ENCODE measurements around the gene POLR2J2. TPM values are rescaled to one million over a fixed set of nuclear protein-coding genes. Genes with fewer than 3 reads are reported as not detected.
"Not testable (repeated sequence)": the region's sequence is repeated elsewhere in the genome, so short reads cannot be mapped to it uniquely, and the experiment has no call there.

Gene POLR2J2
- 4.6 TPM for total RNA-seq
- long read RNA-seq, result 0 reads

DNA sequence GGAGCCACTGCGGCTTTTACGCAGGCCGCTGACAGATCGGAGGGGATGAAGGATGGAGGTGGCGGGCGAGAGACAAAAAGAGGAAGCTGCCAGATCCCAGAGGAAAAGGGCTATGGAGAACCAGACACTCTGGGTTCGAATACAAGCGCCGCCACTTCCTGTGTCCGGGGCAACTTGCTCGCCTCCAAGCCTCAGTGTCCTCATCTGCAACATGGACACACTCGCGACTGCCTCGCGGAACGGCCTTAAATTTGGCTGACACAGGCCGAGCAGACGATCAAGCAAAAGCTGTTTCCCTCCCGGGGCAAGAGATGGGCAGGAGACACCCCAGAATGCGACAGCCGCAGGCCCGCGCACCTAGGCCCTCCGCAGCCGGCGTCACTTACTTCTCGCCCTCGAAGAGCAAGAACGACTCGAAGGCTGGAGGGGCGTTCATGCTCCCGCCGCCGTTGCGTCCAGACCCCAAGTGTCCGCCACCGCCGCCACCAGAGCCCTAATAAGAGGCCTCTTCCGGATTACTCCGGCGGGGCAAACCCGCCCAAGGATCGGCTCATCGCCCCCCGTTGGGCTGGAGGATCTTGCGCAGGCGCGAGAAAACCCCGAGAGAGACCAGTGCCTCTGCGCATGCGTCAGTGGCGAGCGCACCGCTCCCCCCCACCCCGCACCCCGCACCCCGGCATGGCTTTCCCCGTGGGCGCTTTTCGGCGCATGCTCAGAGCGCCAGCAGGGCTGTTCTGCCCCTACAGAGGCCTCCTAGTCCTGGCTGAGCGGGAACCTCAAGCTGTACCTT is at the start of gene POLR2J2:
TSS of gene POLR2J2 (minus strand) at position 498 of the 790 bp plus-strand sequence. CDS start at position 436, 62 bp downstream.
- DNase-seq (ENCODE audit: missing footprints) (peak; percentile 88), ATAC-seq (peak; percentile 90)
- intact Hi-C loops (cut with DNase I), result not testable (repeated sequence)

DNA sequence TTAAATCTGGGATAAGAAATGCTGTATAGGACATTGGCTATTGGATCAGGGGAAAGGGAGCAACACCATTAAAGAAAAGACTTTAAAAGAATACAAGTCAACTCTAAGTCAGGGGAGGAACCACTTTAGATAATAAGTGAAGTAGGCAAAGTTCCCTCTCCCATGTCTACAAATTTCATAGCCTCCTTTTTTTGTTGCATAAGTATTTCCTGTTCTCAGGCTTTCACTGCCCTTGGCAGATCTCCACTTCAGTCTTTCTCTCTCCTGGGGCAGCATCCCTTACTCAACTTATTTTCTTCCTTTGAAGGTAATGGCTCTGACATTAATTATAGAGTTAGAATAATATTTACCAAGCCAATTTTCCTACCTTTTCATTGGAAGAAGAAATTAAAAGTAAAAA is 47.0 kb upstream of the POLR2J2 start:
- DNase-seq (ENCODE audit: missing footprints); intact Hi-C loops (cut with DNase I); ATAC-seq: not testable (repeated sequence)

DNA sequence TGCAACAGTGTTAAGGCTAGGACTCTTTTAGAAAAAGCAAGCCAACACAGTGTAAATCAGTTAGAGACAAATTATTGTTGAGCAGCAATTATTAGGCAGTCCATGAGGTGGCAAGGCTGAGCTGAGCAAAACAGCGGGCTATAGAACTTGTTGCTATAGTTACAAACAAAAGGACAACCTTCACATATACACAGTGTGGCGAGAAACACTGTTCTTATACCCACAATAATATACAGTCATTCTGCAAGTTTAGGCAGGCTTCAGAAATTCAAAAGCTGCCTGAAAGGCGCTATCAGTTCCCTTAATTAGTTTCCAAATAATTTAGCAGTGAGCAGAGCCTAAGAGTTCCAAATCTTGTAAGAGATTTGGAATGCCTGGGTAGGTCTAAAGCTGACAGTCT is 44.3 kb upstream of the POLR2J2 start:
- intact Hi-C loops (cut with DNase I); ATAC-seq; DNase-seq (ENCODE audit: missing footprints): not testable (repeated sequence)

DNA sequence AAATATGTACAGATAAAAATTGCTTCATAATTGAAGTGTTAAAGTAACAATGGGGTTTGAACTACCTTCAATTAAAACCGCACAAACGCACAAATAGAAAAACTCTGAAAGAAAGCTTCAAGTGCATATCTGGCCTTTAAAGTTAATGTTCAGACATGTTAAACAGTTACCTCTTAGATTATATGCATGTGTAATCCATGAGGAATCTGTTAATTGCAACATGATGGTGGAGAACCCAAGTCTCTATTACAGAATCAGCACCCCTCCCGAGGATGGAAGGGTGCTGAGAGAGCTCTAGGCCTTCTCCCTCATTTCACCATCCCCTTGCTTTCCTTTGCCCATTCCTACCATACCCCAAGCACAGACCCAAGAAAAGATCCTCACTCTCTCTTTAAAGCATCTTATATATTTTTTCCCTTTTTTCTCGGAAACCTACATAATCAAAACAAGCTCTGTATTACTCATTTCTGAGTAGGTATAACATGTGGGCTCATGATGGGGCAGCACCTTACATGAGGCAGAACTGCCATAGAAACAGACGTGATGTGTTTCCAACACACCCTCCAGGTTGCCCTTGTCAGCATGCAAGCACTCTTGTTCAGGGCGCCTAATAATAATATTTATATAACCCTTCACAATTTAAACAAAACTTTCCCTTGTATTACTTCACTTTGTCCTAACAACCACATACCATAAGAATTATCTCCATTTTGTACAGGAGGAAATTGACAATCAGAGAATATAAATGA is 43.5 kb upstream of the POLR2J2 start:
- ATAC-seq; DNase-seq (ENCODE audit: missing footprints); intact Hi-C loops (cut with DNase I): not testable (repeated sequence)

DNA sequence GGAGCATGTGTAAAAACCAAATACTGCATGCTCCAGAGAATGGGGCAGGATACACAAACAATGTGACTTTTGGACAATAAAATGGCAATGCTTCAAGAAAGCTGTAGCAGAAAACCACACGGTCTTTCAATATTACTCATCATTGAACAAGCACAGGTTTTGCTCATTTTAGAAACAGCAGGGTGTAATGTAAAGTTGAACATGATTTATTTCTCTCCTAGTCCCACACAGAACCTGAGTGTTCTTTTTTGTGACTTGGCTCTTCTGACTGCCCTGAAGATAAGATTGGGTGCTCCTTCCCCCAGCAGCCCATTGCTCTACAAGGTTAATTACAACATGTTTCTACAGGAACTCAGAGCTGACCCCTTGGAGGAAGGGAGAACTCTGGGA is 42.2 kb upstream of the POLR2J2 start:
- ATAC-seq; DNase-seq (ENCODE audit: missing footprints); intact Hi-C loops (cut with DNase I): not testable (repeated sequence)

DNA sequence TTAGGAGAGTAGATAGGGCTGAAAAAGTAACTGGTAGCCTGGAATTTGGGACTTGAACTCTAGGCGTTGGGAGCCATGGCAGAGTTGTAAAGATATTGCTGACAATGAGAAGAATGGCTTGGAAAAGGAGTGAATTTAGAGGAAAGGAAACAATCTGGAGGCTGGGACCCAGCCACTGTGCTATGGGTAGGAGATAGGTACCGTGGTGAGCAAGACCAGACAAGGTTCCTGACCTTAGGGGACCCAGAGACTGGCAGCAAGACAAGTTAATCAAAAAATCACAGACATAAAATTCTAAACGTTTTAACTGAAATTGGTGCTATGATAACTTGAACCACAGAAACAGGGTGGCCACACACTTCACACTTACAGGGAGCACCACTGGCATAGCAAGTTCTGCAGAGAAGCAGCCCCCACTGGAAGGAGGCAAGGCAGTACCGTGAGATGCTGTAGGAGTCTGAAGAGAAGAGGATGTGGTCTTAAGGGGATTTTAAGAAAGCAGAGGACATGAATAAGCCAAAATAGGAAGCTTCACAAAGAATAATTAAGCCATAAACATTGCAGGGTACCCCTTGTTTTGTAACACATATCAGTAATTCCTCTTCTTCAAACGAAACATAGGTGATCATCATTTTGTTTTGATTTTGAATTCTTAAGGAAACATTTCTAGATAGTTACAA is 41.7 kb upstream of the POLR2J2 start:
- intact Hi-C loops (cut with DNase I); ATAC-seq; DNase-seq (ENCODE audit: missing footprints): not testable (repeated sequence)

DNA sequence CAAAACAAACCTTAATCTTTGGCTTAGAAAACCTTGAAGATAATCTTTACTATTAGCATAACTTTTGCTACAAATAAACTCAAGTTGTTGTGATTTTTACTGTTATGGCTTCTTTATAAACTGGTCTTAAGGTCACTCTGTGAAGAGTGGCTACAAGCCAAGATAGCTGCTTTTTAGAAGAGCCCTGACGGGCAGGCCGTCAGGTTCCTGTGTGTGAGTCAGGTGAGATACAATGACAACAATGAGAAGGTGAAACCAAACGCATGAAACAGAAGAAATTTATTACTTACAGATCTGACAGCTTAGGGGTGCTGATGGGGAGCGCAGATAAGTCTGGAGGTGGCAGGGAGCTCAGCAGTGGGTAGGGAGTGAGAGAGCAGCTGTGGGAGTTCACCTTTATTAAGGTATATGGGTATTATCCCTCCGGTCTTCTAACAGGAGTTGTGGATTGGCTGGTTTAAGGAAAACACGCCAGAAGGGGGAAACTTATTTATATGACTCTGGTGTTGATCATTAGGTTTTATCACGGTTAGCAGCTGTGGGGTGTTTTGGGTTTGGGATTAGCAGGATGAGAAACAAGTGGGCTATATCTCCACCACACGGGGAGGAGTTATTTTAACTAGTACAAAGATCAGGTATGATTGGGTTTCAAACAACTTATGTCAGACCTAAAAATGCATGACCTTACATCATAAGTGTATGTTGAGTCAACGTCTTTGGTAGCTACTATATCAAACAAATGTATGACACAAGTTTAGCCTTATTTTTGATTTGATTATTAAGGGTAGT is 27.7 kb upstream of the POLR2J2 start:
- ATAC-seq; DNase-seq (ENCODE audit: missing footprints); intact Hi-C loops (cut with DNase I): not testable (repeated sequence)

DNA sequence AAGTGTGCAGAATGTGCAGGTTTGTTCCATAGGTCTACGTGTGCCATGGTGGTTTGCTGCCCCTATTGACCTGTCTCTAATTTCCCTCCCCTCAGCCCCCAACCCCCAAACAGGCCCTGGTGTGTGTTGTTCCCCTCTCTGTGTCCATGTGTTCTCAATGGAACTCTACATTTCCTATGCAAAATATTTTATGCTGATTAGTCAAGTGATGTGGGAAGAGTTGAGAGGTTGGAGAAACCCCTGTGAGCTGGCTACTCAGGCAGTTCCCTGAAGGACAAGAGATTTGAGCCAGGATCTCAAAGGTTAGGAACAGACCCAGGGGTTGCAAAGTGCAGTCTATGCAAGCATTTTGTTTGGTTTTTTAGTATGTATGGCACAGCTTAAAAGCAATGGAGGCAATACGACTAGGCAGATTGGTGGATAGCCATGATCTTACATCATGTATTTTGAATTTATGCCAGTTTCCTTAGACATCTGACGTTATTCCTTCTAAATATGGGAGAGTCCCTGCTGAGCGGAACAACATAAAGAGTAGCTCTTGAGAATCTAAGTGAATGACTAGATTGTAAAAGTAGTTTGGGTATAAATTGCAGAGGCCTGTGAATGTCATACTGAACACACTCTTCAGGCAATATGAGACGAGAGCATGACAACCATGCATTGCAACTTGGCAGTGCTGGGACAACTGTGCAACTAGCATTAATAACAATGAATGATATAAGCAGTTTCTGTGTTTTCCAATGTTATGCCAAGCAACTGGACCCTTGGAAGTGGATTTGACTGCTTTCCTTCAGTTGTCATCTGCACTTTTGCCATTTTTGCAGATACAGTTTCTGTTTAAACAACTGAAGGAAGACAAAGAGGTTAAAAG is 26.4 kb upstream of the POLR2J2 start:
- DNase-seq (ENCODE audit: missing footprints); ATAC-seq; intact Hi-C loops (cut with DNase I): not testable (repeated sequence)

DNA sequence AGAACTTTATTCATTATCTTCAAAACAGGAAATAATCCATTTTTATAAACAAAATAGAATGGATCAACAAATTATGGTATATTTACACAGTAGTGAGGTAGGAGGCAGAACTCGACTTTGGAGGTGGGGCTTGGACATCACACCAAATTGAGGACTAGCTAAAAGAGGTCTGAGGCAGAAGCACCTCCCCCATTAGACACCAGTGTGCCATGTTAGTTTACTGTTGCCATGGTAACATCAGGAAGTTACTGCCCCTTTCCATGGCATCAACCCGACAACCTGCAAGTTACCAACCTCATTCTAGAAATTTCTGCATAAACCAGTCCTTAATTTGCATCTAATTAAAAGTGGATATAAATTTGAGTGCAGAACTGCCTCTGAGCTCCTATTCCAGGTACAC is 24.5 kb upstream of the POLR2J2 start:
- intact Hi-C loops (cut with DNase I); ATAC-seq; DNase-seq (ENCODE audit: missing footprints): not testable (repeated sequence)

DNA sequence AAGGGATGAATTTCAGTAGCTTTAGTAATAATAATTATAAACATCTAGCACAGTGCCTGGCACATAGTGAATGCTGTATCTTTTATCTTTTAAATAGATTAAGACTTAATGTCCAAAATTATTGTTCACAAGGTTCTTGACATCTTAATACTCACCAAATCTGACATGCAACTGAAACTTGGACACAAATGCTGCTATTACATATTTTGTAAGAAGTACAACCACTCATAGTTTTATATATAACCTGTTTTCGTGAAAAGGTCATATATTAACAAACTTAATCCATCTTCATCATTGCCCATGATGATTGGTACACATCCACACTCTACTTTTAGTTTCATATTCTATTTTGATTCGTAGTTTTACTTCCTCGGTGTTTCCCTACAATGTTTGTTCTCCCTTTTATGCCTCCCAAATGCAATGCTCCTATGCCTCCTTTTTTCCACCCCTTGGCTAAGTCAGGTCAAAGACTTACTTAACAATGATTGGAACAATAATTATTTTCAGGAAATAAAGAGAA is 23.6 kb upstream of the POLR2J2 start:
- DNase-seq (ENCODE audit: missing footprints); ATAC-seq; intact Hi-C loops (cut with DNase I): not testable (repeated sequence)

DNA sequence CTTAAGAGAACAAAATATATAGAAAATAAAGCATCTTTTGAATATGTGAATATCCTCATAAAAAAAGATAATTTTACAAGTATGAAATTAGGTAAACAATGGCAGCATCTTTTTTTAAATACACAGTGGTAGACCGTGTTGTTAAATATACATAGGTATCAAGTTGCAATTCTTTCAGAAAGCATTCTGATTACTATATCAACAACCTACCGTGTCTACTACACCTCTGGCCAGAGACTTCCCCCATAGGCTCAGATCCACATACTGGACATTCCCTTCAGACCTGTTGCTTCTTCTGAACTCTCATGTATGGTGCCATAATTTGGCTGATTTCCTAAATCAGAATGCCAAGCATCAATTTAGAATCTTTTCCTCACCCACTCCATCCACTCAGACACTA is 22.5 kb upstream of the POLR2J2 start:
- ATAC-seq; DNase-seq (ENCODE audit: missing footprints); intact Hi-C loops (cut with DNase I): not testable (repeated sequence)

DNA sequence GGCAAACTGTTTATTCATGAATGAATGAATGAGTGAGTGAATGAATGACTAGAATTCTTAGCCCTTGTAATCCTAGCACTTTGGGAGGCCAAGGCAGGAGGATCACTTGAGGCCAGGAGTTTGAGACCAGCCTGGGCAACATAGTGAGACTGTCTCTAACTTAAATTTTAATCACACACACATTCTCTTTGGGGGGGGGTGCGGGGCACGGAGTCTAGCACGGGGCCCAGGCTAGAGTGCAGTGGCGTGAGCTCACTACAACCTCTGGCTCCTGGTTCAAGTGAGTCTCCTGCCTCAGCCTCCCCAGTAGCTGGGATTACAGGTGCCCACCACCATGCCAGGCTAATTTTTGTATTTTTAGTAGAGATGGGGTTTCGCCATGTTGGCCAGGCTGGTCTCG is 19.1 kb upstream of the POLR2J2 start:
- intact Hi-C loops (cut with DNase I); ATAC-seq: not testable (repeated sequence)
- DNase-seq (ENCODE audit: missing footprints), result peak; percentile 32

DNA sequence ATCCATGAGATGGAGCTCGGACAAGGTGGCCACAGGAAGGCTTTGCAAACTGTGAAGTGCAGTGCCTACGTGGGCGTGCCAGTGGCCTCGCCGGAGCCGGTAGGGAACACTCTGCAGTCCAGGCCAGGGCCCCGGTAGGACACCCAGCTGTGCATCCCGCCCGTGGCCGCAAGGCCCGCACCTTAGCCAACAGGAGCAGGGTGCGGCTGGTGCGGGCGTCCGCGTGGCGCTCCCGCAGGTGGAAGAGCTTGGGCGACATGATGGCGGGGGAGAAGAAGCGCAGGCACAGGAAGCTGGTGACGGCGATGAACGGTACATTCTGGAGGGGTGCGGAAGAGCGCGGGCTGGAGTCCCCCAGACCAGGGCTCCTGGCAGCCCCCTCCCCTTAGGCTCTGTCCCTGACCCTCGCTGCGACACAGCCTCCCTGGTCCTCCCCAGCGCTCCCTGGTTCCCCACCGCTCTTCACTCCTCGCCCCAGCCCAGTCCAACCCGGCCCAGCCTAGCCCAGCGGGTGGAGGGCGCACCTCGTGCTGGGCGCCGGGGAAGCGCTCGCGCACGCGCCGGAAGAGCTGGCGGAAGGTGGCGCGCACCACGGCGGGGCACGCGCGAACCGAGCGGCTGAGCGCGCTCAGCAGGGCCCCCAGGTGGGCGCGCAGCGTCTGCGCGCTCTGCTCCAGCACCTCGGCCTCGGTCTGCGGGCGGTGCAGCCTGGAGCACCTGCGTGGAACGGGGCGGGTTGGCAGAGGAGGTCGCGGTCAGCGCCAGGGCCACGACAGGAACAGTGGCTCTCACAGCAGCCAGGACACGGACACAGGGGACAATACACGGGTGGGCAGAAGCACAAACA is 18.2 kb upstream of the POLR2J2 start:
- peak; percentile 29 for ATAC-seq
- intact Hi-C loops (cut with DNase I); DNase-seq (ENCODE audit: missing footprints): not testable (repeated sequence)

DNA sequence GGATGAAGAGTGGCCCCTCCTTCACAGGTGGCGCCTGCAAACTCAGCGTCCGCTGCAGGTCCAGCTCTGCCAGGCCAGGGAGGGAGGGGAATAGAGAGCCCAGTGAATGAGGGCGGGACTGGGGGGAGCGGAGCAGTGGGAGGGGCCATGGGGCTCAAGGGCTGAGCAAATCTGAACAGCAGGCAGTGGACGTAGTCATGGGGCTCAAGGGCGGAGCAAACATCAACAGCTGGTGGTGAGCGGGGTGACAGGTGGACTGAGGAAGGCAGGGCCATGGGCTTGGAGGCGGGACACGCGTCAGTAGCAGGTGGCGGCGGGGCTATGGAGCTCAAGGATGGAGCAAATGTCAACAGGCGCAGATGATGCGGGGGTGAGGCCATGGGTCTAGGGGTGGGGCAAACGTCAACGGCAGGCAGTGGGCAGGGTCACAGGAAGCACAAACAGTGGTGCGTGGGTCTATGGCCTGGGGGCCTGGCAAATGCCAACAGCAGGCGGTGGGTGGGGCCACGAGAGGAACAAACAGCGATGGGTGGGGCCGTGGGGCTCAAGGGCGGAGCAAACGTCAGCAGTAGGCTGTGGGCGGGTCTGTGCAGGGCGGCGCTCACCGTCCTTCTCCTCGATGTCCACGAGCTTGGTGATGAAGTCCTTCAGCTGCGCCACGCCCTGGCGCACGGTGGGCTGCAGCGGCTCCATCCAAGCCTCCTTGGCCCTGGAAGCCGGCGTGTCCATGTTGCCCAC is 17.0 kb upstream of the POLR2J2 start:
- DNase-seq (ENCODE audit: missing footprints); intact Hi-C loops (cut with DNase I): not testable (repeated sequence)
- ATAC-seq, result peak; percentile 93

DNA sequence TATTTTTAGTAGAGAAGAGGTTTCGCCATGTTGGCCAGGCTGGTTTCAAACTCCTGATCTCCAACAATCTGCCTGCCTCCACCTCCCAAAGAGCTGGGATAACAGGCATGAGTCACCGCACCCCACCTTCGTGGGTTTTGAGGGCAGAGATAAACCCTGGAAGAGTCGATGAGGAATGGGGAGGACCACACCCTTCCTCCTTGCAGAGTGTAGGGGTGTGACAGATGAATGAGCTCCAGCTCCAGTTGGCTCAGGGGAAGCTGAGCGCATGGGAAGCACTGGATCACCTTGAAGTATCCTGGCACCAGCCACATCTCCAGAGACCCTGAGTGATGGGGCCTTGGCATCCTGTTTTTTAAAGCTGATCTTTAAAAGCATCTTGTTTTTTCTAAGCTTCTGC is 11.1 kb upstream of the POLR2J2 start:
- DNase-seq (ENCODE audit: missing footprints); intact Hi-C loops (cut with DNase I); ATAC-seq: not testable (repeated sequence)

DNA sequence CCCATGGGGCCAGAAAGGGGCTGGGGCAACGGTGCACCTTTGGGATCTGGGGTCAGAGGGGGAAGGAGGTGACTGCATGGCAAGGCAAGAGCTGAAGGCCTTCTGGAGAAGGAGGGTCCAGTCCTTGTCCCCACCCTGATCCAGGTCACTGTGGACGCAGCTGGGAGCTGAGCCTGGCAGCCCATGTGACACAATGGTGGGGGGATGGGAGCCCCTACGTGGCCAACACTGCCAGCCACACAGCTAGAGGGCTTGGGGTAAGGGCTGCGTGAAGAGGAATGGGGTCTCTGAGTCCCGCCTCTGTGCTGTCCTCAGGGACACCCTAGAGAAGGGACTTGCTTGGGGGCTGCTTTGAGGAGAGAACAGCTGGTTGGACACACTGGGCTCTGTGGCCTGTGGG is 9.3 kb upstream of the POLR2J2 start:
- DNase-seq (ENCODE audit: missing footprints); intact Hi-C loops (cut with DNase I): not testable (repeated sequence)

More for the DNA sequence above, 9.3 kb upstream of the POLR2J2 start:
- ATAC-seq, result not testable (repeated sequence)

Measured in Right ventricle myocardium inferior (tissue), 1 donor.